AG08396 (cell line): Measurements from ENCODE around the gene CX3CL1.

Experiments used
- DNase-seq: peaks from one replicate; pipeline ENCODE4 v3.0.0; 2012; ENCODE audit warnings: low spot score, mixed read lengths

CX3CL1 gene

GRCh38 chr16:57405097-57405496 lies 32.8 kb downstream of the CX3CL1 start:
- DNase-seq: no peak

- DNase-seq: no peak
Measured at GRCh38 chr16:57406881-57407280, 34.6 kb downstream of the CX3CL1 start.

- DNase-seq: no peak
Measured at GRCh38 chr16:57407521-57408353, 35.4 kb downstream of the CX3CL1 start.

- DNase-seq: no peak
Measured at GRCh38 chr16:57409065-57409464, 36.8 kb downstream of the CX3CL1 start.

GRCh38 chr16:57409870-57410587 lies 37.7 kb downstream of the CX3CL1 start:
- DNase-seq: no peak

- DNase-seq: no peak
Measured at GRCh38 chr16:57411362-57411976, 39.2 kb downstream of the CX3CL1 start.

- DNase-seq: no peak
Measured at GRCh38 chr16:57412584-57412983, 40.3 kb downstream of the CX3CL1 start.

GRCh38 chr16:57413301-57413730 lies 41.0 kb downstream of the CX3CL1 start:
- no peak for DNase-seq

GRCh38 chr16:57413733-57414132 lies 41.4 kb downstream of the CX3CL1 start:
- DNase-seq: no peak

GRCh38 chr16:57416084-57416483 lies 43.8 kb downstream of the CX3CL1 start:
- no peak for DNase-seq

- DNase-seq: no peak
Measured at GRCh38 chr16:57419506-57419905, 47.2 kb downstream of the CX3CL1 start.

- DNase-seq: peak; percentile 61
Measured at GRCh38 chr16:57422026-57422944, 50.0 kb downstream of the CX3CL1 start.

- no peak for DNase-seq
Measured at GRCh38 chr16:57423152-57423551, 50.9 kb downstream of the CX3CL1 start.

- no peak for DNase-seq
Measured at GRCh38 chr16:57424583-57424982, 52.3 kb downstream of the CX3CL1 start.

GRCh38 chr16:57426356-57426755 lies 54.1 kb downstream of the CX3CL1 start:
- no peak for DNase-seq

GRCh38 chr16:57427307-57427706 lies 55.0 kb downstream of the CX3CL1 start:
- no peak for DNase-seq

- no peak for DNase-seq
Measured at GRCh38 chr16:57427824-57428223, 55.5 kb downstream of the CX3CL1 start.

GRCh38 chr16:57430955-57431354 lies 58.7 kb downstream of the CX3CL1 start:
- DNase-seq: no peak

GRCh38 chr16:57432505-57432904 lies 60.2 kb downstream of the CX3CL1 start:
- no peak for DNase-seq

- no peak for DNase-seq
Measured at GRCh38 chr16:57432989-57433388, 60.7 kb downstream of the CX3CL1 start.

GRCh38 chr16:57434003-57434402 lies 61.7 kb downstream of the CX3CL1 start:
- no peak for DNase-seq
